HFFc6 (cell line): ENCODE results near the gene KNCN. TPM values are rescaled to one million over a fixed set of nuclear protein-coding genes. Genes with fewer than 3 reads are reported as not detected.

Source experiments
- DNase-seq: peaks from one replicate; pipeline ENCODE4 v3.0.0-alpha.2; 2018
- H3K27ac Mint-ChIP-seq: 2 replicates; pipeline ENCODE4 v1.8.0; 2020; ENCODE audit warnings: mild to moderate bottlenecking, mixed read lengths
- H3K27me3 Mint-ChIP-seq: 2 replicates; pipeline ENCODE4 v1.8.0; 2021; ENCODE audit warnings: mild to moderate bottlenecking, moderate library complexity, mixed read lengths; ENCODE audit not compliant: insufficient read depth
- H3K36me3 Mint-ChIP-seq: 2 replicates; pipeline ENCODE4 v1.8.0; 2021; ENCODE audit warnings: low read depth, mixed read lengths
- H3K4me1 Mint-ChIP-seq: 2 replicates; pipeline ENCODE4 v1.8.0; 2020; ENCODE audit warnings: low read depth, mixed read lengths
- H3K4me3 Mint-ChIP-seq: 2 replicates; pipeline ENCODE4 v1.8.0; 2020; ENCODE audit warnings: mild to moderate bottlenecking, moderate library complexity, mixed read lengths
- H3K9me3 Mint-ChIP-seq: 2 replicates; pipeline ENCODE4 v1.8.0; 2020; ENCODE audit warnings: mild to moderate bottlenecking, mixed read lengths
- CTCF ChIP-seq: fragments of 200-600 bp; sonication (generic); IDR thresholded peaks from 2 replicates; pipeline ENCODE4 v1.5.0; 2021; ENCODE audit warnings: antibody characterized with exemption, mild to moderate bottlenecking
- total RNA-seq, 6 experiments: library from RNA; stranded (reverse); fragmentation: NEBNext Ultra II Directional; extraction: Animal tissue kit (Norgen Biotek cat#: 25700); gene quantifications; 2 replicates in 1 of 6; 3 replicates in 5 of 6; pipeline ENCODE4 v1.2.3, GENCODE V29; 2021

KNCN gene
- total RNA-seq, 6 experiments from 2014 or later, result not detected

GRCh38 chr1:46543382-46543760, 8.1 kb downstream of the KNCN start:
- Mint-ChIP-seq H3K36me3 (no peaks in the 10 kb centered on the region), H3K4me3 (no peak overlapping the region), H3K4me1 (peaks cover 10% of the 10 kb centered on the region), H3K27ac (no peak overlapping the region), H3K9me3 (no peaks in the 10 kb centered on the region), H3K27me3 (peaks cover 48% of the 10 kb centered on the region)
- TF ChIP-seq CTCF, result no peak
- DNase-seq, result no peak

GRCh38 chr1:46539972-46540371, 11.5 kb downstream of the KNCN start:
- TF ChIP-seq CTCF, result no peak
- Mint-ChIP-seq H3K36me3 (no peaks in the 10 kb centered on the region), H3K27ac (no peak overlapping the region), H3K27me3 (peaks cover 58% of the 10 kb centered on the region), H3K9me3 (no peaks in the 10 kb centered on the region), H3K4me1 (peaks cover 10% of the 10 kb centered on the region), H3K4me3 (no peak overlapping the region)
- peak; percentile 77 for DNase-seq

GRCh38 chr1:46538147-46538546, 13.3 kb downstream of the KNCN start:
- no peak overlapping the region for H3K4me3 Mint-ChIP-seq
- no peak overlapping the region for H3K27ac Mint-ChIP-seq
- H3K27me3 Mint-ChIP-seq, result peaks cover 49% of the 10 kb centered on the region
- no peaks in the 10 kb centered on the region for H3K36me3 Mint-ChIP-seq
- no peak for TF ChIP-seq CTCF
- peaks cover 10% of the 10 kb centered on the region for H3K4me1 Mint-ChIP-seq
- no peaks in the 10 kb centered on the region for H3K9me3 Mint-ChIP-seq
- no peak for DNase-seq

- no peaks in the 10 kb centered on the region for H3K36me3 Mint-ChIP-seq
- no peaks in the 10 kb centered on the region for H3K9me3 Mint-ChIP-seq
- H3K4me3 Mint-ChIP-seq, result no peak overlapping the region
- DNase-seq, result no peak
- H3K27ac Mint-ChIP-seq, result no peak overlapping the region
- peaks cover 10% of the 10 kb centered on the region for H3K4me1 Mint-ChIP-seq
- peaks cover 45% of the 10 kb centered on the region for H3K27me3 Mint-ChIP-seq
- TF ChIP-seq CTCF, result no peak
Observed at GRCh38 chr1:46537651-46538050, 13.8 kb downstream of the KNCN start.

- Mint-ChIP-seq H3K4me3 (no peak overlapping the region), H3K27ac (no peak overlapping the region), H3K4me1 (peaks cover 10% of the 10 kb centered on the region), H3K36me3 (no peaks in the 10 kb centered on the region), H3K9me3 (no peaks in the 10 kb centered on the region), H3K27me3 (peaks cover 38% of the 10 kb centered on the region)
- no peak for TF ChIP-seq CTCF
- DNase-seq, result no peak
Observed at GRCh38 chr1:46536527-46536926, 14.9 kb downstream of the KNCN start.

GRCh38 chr1:46535063-46535462, 16.4 kb downstream of the KNCN start:
- H3K4me3 Mint-ChIP-seq, result no peak overlapping the region
- no peak for DNase-seq
- peaks cover 4% of the 10 kb centered on the region for H3K4me1 Mint-ChIP-seq
- TF ChIP-seq CTCF, result peak; percentile 67
- no peaks in the 10 kb centered on the region for H3K36me3 Mint-ChIP-seq
- peaks cover 41% of the 10 kb centered on the region for H3K27me3 Mint-ChIP-seq
- H3K27ac Mint-ChIP-seq, result no peak overlapping the region
- H3K9me3 Mint-ChIP-seq, result no peaks in the 10 kb centered on the region
